ENCODE data around the gene WDR31. TPM values are rescaled to one million over a fixed set of nuclear protein-coding genes. Genes with fewer than 3 reads are reported as not detected.

WDR31 gene
- total and polyA plus RNA-seq, 2 of the 4 experiments (the other 2 are of a cell fraction) = 0.29 to 0.36 TPM

GRCh38 chr9:113361304-113362018 lies 21.4 kb upstream of the WDR31 start:
- no CpG with 5 or more reads among the region's 7 CpGs for WGBS, 2 experiments (ENCODE audit: extremely low coverage in 2 of 2, insufficient read length in 1 of 2)
- Histone ChIP-seq H3K4me3 (ENCODE audit: insufficient read depth, low read depth, low read length) (no peak overlapping the region), H2BK15ac (ENCODE audit: low read depth, low read length) (no peak overlapping the region), H3K27me3 (ENCODE audit: control insufficient read depth, insufficient read depth, low read length) (peaks cover 35% of the 10 kb centered on the region), H3K4me2 (ENCODE audit: low read depth, low read length) (no peak overlapping the region; the same call in 1 of the 2 replicates), H3K4ac (ENCODE audit: low read depth, low read length) (no peak overlapping the region), H2BK120ac (ENCODE audit: low read depth, low read length) (no peak overlapping the region), H3K14ac (replicated peaks; ENCODE audit: low read depth, low read length) (no peak overlapping the region), H3K9me3 (ENCODE audit: control insufficient read depth, insufficient read depth, low read length) (no peaks in the 10 kb centered on the region), H2BK20ac (ENCODE audit: low read depth, low read length) (no peak overlapping the region), H2AFZ (replicated peaks; ENCODE audit: low read length, poor library complexity) (no peak overlapping the region), H3K36me3 (ENCODE audit: control insufficient read depth, insufficient read depth, low read length) (no peaks in the 10 kb centered on the region), H2AK9ac (replicated peaks; ENCODE audit: low read depth, low read length, poor library complexity) (no peak overlapping the region), H3K4me1 (ENCODE audit: control insufficient read depth, insufficient read depth, low read length) (no peaks in the 10 kb centered on the region), H4K20me1 (ENCODE audit: insufficient read depth, low read length) (no peaks in the 10 kb centered on the region), H3K79me1 (ENCODE audit: low read depth in 1 of 2, low read length in 2 of 2) (no peaks in the 10 kb centered on the region), H2AK5ac (ENCODE audit: low read depth, low read length) (no peak overlapping the region), H4K5ac (ENCODE audit: low read depth, low read length) (no peak overlapping the region), H3K56ac (ENCODE audit: extremely low read depth, insufficient read depth, low read length) (no peak overlapping the region), H3K9ac (ENCODE audit: low read depth, low read length) (no peak overlapping the region), H3K18ac (ENCODE audit: low read depth, low read length) (no peak overlapping the region), H2BK5ac (ENCODE audit: low read depth, low read length, poor library complexity, severe bottlenecking) (no peak overlapping the region), H3K9me1 (ENCODE audit: insufficient read depth, low read length) (peaks cover 3% of the 10 kb centered on the region; the same call in 1 of the 2 replicates), H3K27ac (ENCODE audit: insufficient read depth, low read length) (no peak overlapping the region), H3K23ac (ENCODE audit: low read depth, low read length) (no peak overlapping the region), H4K8ac (ENCODE audit: low read depth in 2 of 2, low read length in 2 of 2) (no peak overlapping the region), H4K91ac (ENCODE audit: insufficient read depth, low read depth, low read length) (no peak overlapping the region)
- dilution Hi-C loops (cut with HindIII; ENCODE audit: low sequenced_read_pairs, unreplicated experiment) (no loop called here), in situ Hi-C loops (cut with MboI; ENCODE audit: low sequenced_read_pairs) (no loop called here), intact Hi-C loops (cut with micrococcal nuclease) (no loop called here)
- no peak for TF ChIP-seq RCOR1 (IDR thresholded peaks at IDR 0.05; ENCODE audit: insufficient replicate concordance, low read length)
- no peak for TF ChIP-seq FOS (IDR thresholded peaks at IDR 0.05; ENCODE audit: low read depth, low read length)
- TF ChIP-seq POLR2A (IDR thresholded peaks at IDR 0.05; ENCODE audit: low read depth, low read length) = no peak
- no peak for TF ChIP-seq USF2 (IDR thresholded peaks at IDR 0.05; ENCODE audit: low read depth, low read length)
- no peak for TF ChIP-seq MAFK (IDR thresholded peaks at IDR 0.05; ENCODE audit: low read depth, low read length)
- no peak for TF ChIP-seq CTCF (conservative IDR thresholded peaks at IDR 0.05; ENCODE audit: low read depth, low read length)
- TF ChIP-seq CHD1 (IDR thresholded peaks at IDR 0.05; ENCODE audit: low read depth, low read length) = no peak
- no peak for TF ChIP-seq MXI1 (IDR thresholded peaks at IDR 0.05; ENCODE audit: borderline replicate concordance, low read depth, low read length)
- TF ChIP-seq MAZ (IDR thresholded peaks at IDR 0.05; ENCODE audit: borderline replicate concordance, low read depth, low read length) = no peak
- TF ChIP-seq SMC3 (IDR thresholded peaks at IDR 0.05; ENCODE audit: low read depth, low read length) = no peak
- TF ChIP-seq RAD21 (IDR thresholded peaks at IDR 0.05; ENCODE audit: low read length) = no peak
- no peak for TF ChIP-seq BHLHE40 (IDR thresholded peaks at IDR 0.05; ENCODE audit: low read depth, low read length)
- no peak for TF ChIP-seq NFE2L2 (IDR thresholded peaks at IDR 0.05; ENCODE audit: low read depth, low read length)
- no peak for TF ChIP-seq RFX5 (IDR thresholded peaks at IDR 0.05; ENCODE audit: low read depth, low read length)
- no peak for TF ChIP-seq CEBPB (IDR thresholded peaks at IDR 0.05; ENCODE audit: low read depth, low read length)
- TF ChIP-seq ELK1 (IDR thresholded peaks at IDR 0.05; ENCODE audit: borderline replicate concordance, low read depth, low read length) = no peak
- ATAC-seq (ENCODE audit: low read depth) (peak; percentile 94), DNase-seq (peak; percentile 52)
- BruUV-seq (replicated peaks) = no TSS peak
- ChIA-PET POLR2A (ENCODE audit: unreplicated experiment) (no interaction called here), CTCF (interaction anchor here (0.7 kb wide), 1 partner anchor 21 kb away, joined by 6 read pairs; the partner anchor contains the start of gene WDR31)

All from IMR-90 (cell line).